GM23338 (cell line): ENCODE measurements around the gene HMGN1. TPM values are rescaled to one million over a fixed set of nuclear protein-coding genes. Genes with fewer than 3 reads are reported as not detected.

Experiments
- ATAC-seq: fragments of 200-7000 bp; cut with Tn5 transposase; 3 replicates; pipeline ENCODE4 v1.9.1; 2020
- DNase-seq: peaks from one replicate; pipeline ENCODE4 v3.0.0-alpha.2; 2015; ENCODE audit warnings: low spot score
- H2AFZ ChIP-seq: fragments of 200-600 bp; sonication (generic); 2 replicates; pipeline ENCODE4 v1.8.0; 2016; ENCODE audit warnings: antibody characterized with exemption, mild to moderate bottlenecking, moderate library complexity
- H3F3A ChIP-seq: fragments of 200-600 bp; sonication (generic); replicated peaks from 2 replicates; pipeline ENCODE4 v1.8.0; 2017; ENCODE audit warnings: antibody characterized with exemption, mixed run types, low read depth
- H3K27ac ChIP-seq: fragments of 200-600 bp; sonication (generic); 2 replicates; pipeline ENCODE4 v1.6.1; 2016; ENCODE audit warnings: low read depth
- H3K27me3 ChIP-seq: fragments of 200-600 bp; sonication (generic); 2 replicates; pipeline ENCODE4 v1.8.0; 2016; ENCODE audit warnings: mild to moderate bottlenecking, mixed run types, moderate library complexity; ENCODE audit not compliant: insufficient read depth
- H3K36me3 ChIP-seq: fragments of 200-600 bp; sonication (generic); 2 replicates; pipeline ENCODE4 v1.8.0; 2016; ENCODE audit warnings: mild to moderate bottlenecking; ENCODE audit not compliant: insufficient read depth
- H3K4me1 ChIP-seq: fragments of 200-600 bp; sonication (generic); 2 replicates; pipeline ENCODE4 v1.8.0; 2016; ENCODE audit warnings: mild to moderate bottlenecking, moderate library complexity; ENCODE audit not compliant: insufficient read depth
- H3K4me2 ChIP-seq: fragments of 200-600 bp; sonication (generic); 2 replicates; pipeline ENCODE4 v1.7.1; 2017; ENCODE audit warnings: mixed run types
- H3K4me3 ChIP-seq: fragments of 200-600 bp; sonication (generic); 2 replicates; pipeline ENCODE4 v1.6.1; 2016; ENCODE audit warnings: mixed run types
- H3K79me2 ChIP-seq: fragments of 200-600 bp; sonication (generic); replicated peaks from 2 replicates; pipeline ENCODE4 v1.8.0; 2017; ENCODE audit warnings: mild to moderate bottlenecking; ENCODE audit not compliant: insufficient read depth
- H3K9me2 ChIP-seq: fragments of 200-600 bp; sonication (generic); 2 replicates; pipeline ENCODE4 v1.8.0; 2017; ENCODE audit not compliant: insufficient read depth
- H4K20me1 ChIP-seq: fragments of 200-600 bp; sonication (generic); replicated peaks from 2 replicates; pipeline ENCODE4 v1.8.0; 2017; ENCODE audit warnings: mild to moderate bottlenecking; ENCODE audit not compliant: insufficient read depth
- H3K27ac Mint-ChIP-seq: 2 replicates; pipeline ENCODE4 v1.8.0; 2020; ENCODE audit warnings: inconsistent platforms, mild to moderate bottlenecking, moderate library complexity, mixed read lengths
- H3K27me3 Mint-ChIP-seq: 3 replicates; pipeline ENCODE4 v1.8.0; 2022; ENCODE audit warnings: low read depth, mild to moderate bottlenecking, moderate library complexity, mixed read lengths, inconsistent platforms; ENCODE audit not compliant: insufficient read depth, poor library complexity
- H3K36me3 Mint-ChIP-seq: 3 replicates; pipeline ENCODE4 v1.8.0; 2021; ENCODE audit warnings: low read depth, mild to moderate bottlenecking, inconsistent platforms, moderate library complexity, mixed read lengths
- H3K4me1 Mint-ChIP-seq: 3 replicates; pipeline ENCODE4 v1.8.0; 2020; ENCODE audit warnings: mild to moderate bottlenecking, inconsistent platforms, mixed read lengths
- H3K4me3 Mint-ChIP-seq: 3 replicates; pipeline ENCODE4 v1.8.0; 2021; ENCODE audit warnings: moderate library complexity, mild to moderate bottlenecking, inconsistent platforms, mixed read lengths
- H3K9me3 Mint-ChIP-seq: 3 replicates; pipeline ENCODE4 v1.8.0; 2020; ENCODE audit warnings: moderate library complexity, mild to moderate bottlenecking, inconsistent platforms, mixed read lengths
- EZH2 ChIP-seq: fragments of 200-600 bp; sonication (generic); IDR thresholded peaks from one replicate; pipeline ENCODE4 v1.8.0; 2017; ENCODE audit warnings: antibody characterized with exemption, mild to moderate bottlenecking, low read depth; ENCODE audit not compliant: unreplicated experiment
- EZH2phosphoT487 ChIP-seq: fragments of 200-600 bp; sonication (generic); IDR thresholded peaks from one replicate; pipeline ENCODE4 v1.8.1; 2018; ENCODE audit warnings: antibody characterized with exemption; ENCODE audit not compliant: unreplicated experiment
- JUNB ChIP-seq: IDR thresholded peaks from one replicate; pipeline ENCODE4 v1.6.1; 2016; ENCODE audit warnings: antibody characterized with exemption; ENCODE audit not compliant: unreplicated experiment
- POLR2AphosphoS5 ChIP-seq: IDR thresholded peaks from 2 replicates; pipeline ENCODE4 v1.6.1; 2016; ENCODE audit warnings: antibody characterized with exemption, low read depth
- STAT1 ChIP-seq: IDR thresholded peaks from one replicate; pipeline ENCODE4 v1.6.1; 2016; ENCODE audit warnings: antibody characterized with exemption; ENCODE audit not compliant: unreplicated experiment
- ZNF331 ChIP-seq: fragments of 250-450 bp; sonication (Bioruptor Pico); IDR thresholded peaks from 2 replicates; pipeline ENCODE4 v1.5.0; 2020; ENCODE audit warnings: low read depth, mild to moderate bottlenecking, moderate library complexity
- polyA plus RNA-seq: library from polyadenylated mRNA; unstranded; fragments of >200 nt; fragmentation: Nextera tagmentation; extraction: Ambion mirVana; gene quantifications from 2 replicates; pipeline ENCODE4 v1.2.1, GENCODE V29; 2016
- total RNA-seq: library from RNA; depleted of rRNA; stranded (reverse); fragments of >200 nt; shearing (Covaris generic); gene quantifications from 2 replicates; pipeline ENCODE4 v1.2.3, GENCODE V29; 2014
- TF ChIP-seq, protein P1 (sequence below): IDR thresholded peaks from 2 replicates; pipeline ENCODE4 v1.6.1; 2016; ENCODE audit warnings: antibody characterized with exemption
- TF ChIP-seq, protein P2 (sequence below): IDR thresholded peaks from one replicate; pipeline ENCODE4 v1.6.1; 2018; ENCODE audit warnings: antibody characterized with exemption; ENCODE audit not compliant: unreplicated experiment
- TF ChIP-seq, protein P3 (sequence below), 2 experiments: fragments of 200-600 bp in 1 of 2; sonication (generic) in 1 of 2; conservative IDR thresholded peaks; 2 replicates each; pipeline versions ENCODE4 v1.5.1 to v1.6.1; 2016 to 2017; ENCODE audit warnings: antibody characterized with exemption in 2 of 2, low read depth in 2 of 2, mild to moderate bottlenecking in 2 of 2, moderate library complexity in 1 of 2

Gene HMGN1
- total and polyA plus RNA-seq, 2 experiments from 2014 or later: 403 to 889 TPM

DNA sequence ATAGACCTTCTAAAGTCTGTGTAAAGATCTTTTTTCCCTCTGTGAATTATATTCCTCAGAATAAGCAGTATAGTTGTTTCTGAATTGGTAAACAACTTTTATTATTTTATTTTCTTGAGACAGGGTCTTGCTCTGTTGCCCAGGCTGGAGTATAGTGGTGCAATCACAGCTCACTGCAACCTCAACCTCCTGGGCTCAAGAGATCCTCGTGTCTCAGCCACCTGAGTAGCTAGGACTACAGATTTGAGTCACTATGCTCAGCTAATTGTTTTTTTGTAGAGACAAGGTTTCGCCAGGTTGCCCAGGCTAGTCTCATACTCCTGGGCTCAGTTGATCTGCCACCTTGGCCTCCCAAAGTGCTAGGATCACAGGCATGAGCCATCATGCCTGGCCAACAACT, 26.6 kb upstream of the HMGN1 start:
- Histone ChIP-seq H3K27ac (0 out of 2 replicates have a peak overlapping the region, but pooled peaks have one; percentile 14), H3K4me3 (no peak overlapping the region), H3K9me2 (no peaks in the 10 kb centered on the region), H3K79me2 (no peaks in the 10 kb centered on the region), H3K4me1 (no peaks in the 10 kb centered on the region; the same call in 1 of the 2 replicates), H2AFZ (no peak overlapping the region), H3K4me2 (no peak overlapping the region), H4K20me1 (no peaks in the 10 kb centered on the region), H3F3A (peaks cover 9% of the 10 kb centered on the region; the same call in 1 of the 2 replicates), H3K36me3 (no peaks in the 10 kb centered on the region), H3K27me3 (no peaks in the 10 kb centered on the region)
- DNase-seq (no peak), ATAC-seq (no peak)
- Mint-ChIP-seq H3K36me3 (no peaks in the 10 kb centered on the region), H3K4me1 (peaks cover 15% of the 10 kb centered on the region), H3K27ac (no peak overlapping the region), H3K9me3 (no peaks in the 10 kb centered on the region), H3K4me3 (no peak overlapping the region), H3K27me3 (peaks cover 7% of the 10 kb centered on the region)
- TF ChIP-seq EZH2: no peak
- TF ChIP-seq STAT1: no peak
- TF ChIP-seq ZNF331 (CRISPR knock-in tag): no peak
- TF ChIP-seq, protein P1, sequence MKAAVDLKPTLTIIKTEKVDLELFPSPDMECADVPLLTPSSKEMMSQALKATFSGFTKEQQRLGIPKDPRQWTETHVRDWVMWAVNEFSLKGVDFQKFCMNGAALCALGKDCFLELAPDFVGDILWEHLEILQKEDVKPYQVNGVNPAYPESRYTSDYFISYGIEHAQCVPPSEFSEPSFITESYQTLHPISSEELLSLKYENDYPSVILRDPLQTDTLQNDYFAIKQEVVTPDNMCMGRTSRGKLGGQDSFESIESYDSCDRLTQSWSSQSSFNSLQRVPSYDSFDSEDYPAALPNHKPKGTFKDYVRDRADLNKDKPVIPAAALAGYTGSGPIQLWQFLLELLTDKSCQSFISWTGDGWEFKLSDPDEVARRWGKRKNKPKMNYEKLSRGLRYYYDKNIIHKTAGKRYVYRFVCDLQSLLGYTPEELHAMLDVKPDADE: no peak
- no peak for TF ChIP-seq EZH2phosphoT487
- no peak for TF ChIP-seq JUNB
- TF ChIP-seq, protein P2, sequence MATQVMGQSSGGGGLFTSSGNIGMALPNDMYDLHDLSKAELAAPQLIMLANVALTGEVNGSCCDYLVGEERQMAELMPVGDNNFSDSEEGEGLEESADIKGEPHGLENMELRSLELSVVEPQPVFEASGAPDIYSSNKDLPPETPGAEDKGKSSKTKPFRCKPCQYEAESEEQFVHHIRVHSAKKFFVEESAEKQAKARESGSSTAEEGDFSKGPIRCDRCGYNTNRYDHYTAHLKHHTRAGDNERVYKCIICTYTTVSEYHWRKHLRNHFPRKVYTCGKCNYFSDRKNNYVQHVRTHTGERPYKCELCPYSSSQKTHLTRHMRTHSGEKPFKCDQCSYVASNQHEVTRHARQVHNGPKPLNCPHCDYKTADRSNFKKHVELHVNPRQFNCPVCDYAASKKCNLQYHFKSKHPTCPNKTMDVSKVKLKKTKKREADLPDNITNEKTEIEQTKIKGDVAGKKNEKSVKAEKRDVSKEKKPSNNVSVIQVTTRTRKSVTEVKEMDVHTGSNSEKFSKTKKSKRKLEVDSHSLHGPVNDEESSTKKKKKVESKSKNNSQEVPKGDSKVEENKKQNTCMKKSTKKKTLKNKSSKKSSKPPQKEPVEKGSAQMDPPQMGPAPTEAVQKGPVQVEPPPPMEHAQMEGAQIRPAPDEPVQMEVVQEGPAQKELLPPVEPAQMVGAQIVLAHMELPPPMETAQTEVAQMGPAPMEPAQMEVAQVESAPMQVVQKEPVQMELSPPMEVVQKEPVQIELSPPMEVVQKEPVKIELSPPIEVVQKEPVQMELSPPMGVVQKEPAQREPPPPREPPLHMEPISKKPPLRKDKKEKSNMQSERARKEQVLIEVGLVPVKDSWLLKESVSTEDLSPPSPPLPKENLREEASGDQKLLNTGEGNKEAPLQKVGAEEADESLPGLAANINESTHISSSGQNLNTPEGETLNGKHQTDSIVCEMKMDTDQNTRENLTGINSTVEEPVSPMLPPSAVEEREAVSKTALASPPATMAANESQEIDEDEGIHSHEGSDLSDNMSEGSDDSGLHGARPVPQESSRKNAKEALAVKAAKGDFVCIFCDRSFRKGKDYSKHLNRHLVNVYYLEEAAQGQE: no peak
- no peak for TF ChIP-seq POLR2AphosphoS5
- TF ChIP-seq, protein P3, sequence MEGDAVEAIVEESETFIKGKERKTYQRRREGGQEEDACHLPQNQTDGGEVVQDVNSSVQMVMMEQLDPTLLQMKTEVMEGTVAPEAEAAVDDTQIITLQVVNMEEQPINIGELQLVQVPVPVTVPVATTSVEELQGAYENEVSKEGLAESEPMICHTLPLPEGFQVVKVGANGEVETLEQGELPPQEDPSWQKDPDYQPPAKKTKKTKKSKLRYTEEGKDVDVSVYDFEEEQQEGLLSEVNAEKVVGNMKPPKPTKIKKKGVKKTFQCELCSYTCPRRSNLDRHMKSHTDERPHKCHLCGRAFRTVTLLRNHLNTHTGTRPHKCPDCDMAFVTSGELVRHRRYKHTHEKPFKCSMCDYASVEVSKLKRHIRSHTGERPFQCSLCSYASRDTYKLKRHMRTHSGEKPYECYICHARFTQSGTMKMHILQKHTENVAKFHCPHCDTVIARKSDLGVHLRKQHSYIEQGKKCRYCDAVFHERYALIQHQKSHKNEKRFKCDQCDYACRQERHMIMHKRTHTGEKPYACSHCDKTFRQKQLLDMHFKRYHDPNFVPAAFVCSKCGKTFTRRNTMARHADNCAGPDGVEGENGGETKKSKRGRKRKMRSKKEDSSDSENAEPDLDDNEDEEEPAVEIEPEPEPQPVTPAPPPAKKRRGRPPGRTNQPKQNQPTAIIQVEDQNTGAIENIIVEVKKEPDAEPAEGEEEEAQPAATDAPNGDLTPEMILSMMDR (conservative IDR thresholded peaks at IDR 0.05; ENCODE audit: low read depth in 2 of 2): no peak

DNA sequence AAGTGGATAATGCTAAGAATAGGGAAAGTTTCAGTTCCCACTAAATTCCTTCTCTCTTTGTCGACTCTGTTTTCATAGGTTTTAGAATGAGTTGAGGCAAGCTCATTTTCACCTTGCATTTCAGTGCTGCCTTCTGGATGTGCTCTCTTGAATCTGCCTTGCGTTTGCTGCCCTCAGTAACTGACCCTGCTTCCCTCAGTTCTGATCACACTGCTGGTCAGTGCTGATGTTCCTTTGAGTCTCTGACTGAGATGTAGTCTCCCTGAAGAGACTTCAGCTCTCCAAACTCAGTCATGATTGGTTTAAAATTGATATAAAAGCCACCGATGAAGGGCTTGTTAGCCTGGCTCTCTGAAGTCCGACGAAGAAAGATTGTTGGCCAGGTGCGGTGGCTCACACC, 25.2 kb upstream of the HMGN1 start:
- no peaks in the 10 kb centered on the region for H3K79me2 ChIP-seq
- ATAC-seq (no peak; the same call in 1 of the 3 replicates), DNase-seq (no peak)
- Mint-ChIP-seq H3K36me3 (no peaks in the 10 kb centered on the region), H3K9me3 (no peaks in the 10 kb centered on the region), H3K4me3 (no peak overlapping the region), H3K27ac (no peak overlapping the region), H3K4me1 (peaks cover 15% of the 10 kb centered on the region), H3K27me3 (peaks cover 11% of the 10 kb centered on the region)
- no peak overlapping the region for H3K4me2 ChIP-seq
- no peaks in the 10 kb centered on the region for H4K20me1 ChIP-seq
- H3F3A ChIP-seq: peaks cover 10% of the 10 kb centered on the region; the same call in 1 of the 2 replicates
- H3K36me3 ChIP-seq: no peaks in the 10 kb centered on the region
- no peaks in the 10 kb centered on the region for H3K27me3 ChIP-seq
- peak overlapping the region; percentile 88; the same call in 1 of the 2 replicates for H2AFZ ChIP-seq
- H3K4me1 ChIP-seq: no peaks in the 10 kb centered on the region
- H3K9me2 ChIP-seq: no peaks in the 10 kb centered on the region
- no peak overlapping the region for H3K4me3 ChIP-seq
- peak overlapping the region; percentile 58; the same call in 1 of the 2 replicates for H3K27ac ChIP-seq
- TF ChIP-seq EZH2 (no peak), ZNF331 (CRISPR knock-in tag) (no peak), POLR2AphosphoS5 (no peak)
- TF ChIP-seq, protein P2: no peak
- TF ChIP-seq, protein P3 (conservative IDR thresholded peaks at IDR 0.05; ENCODE audit: low read depth in 2 of 2): no peak
- TF ChIP-seq, protein P1: no peak
